Chondrocyte (in vitro differentiated cells): ENCODE measurements around the gene ADI1. TPM values are rescaled to one million over a fixed set of nuclear protein-coding genes. Genes with fewer than 3 reads are reported as not detected.

Source experiments
- DNase-seq: peaks from one replicate; pipeline ENCODE4 v3.0.0; 2021; ENCODE audit warnings: mixed read lengths, low spot score
- H3K27ac Mint-ChIP-seq: one replicate; pipeline ENCODE4 v1.8.0; 2021; ENCODE audit warnings: mild to moderate bottlenecking, moderate library complexity, mixed read lengths; ENCODE audit not compliant: unreplicated experiment
- H3K27me3 Mint-ChIP-seq: 2 replicates; pipeline ENCODE4 v1.8.0; 2021; ENCODE audit warnings: low read depth, mixed read lengths
- H3K36me3 Mint-ChIP-seq: 2 replicates; pipeline ENCODE4 v1.8.0; 2021; ENCODE audit warnings: low read depth, mixed read lengths
- H3K4me1 Mint-ChIP-seq: 2 replicates; pipeline ENCODE4 v1.8.0; 2021; ENCODE audit warnings: low read depth, mild to moderate bottlenecking, mixed read lengths
- H3K4me3 Mint-ChIP-seq: one replicate; pipeline ENCODE4 v1.8.0; 2021; ENCODE audit warnings: mild to moderate bottlenecking, moderate library complexity, mixed read lengths; ENCODE audit not compliant: unreplicated experiment
- H3K9me3 Mint-ChIP-seq: 2 replicates; pipeline ENCODE4 v1.8.0; 2021; ENCODE audit warnings: low read depth, mixed read lengths
- CTCF ChIP-seq: fragments of 200-600 bp; sonication (generic); IDR thresholded peaks from 2 replicates; pipeline ENCODE4 v1.5.0; 2021; ENCODE audit warnings: antibody characterized with exemption, mild to moderate bottlenecking, moderate library complexity
- long read RNA-seq: library from polyadenylated mRNA; stranded (forward); transcript quantifications from one replicate; pipeline ENCODE4 v2.0.0, GENCODE V29; 2021
- total RNA-seq: library from RNA; stranded (reverse); gene quantifications from 3 replicates; pipeline ENCODE4 v1.2.1, GENCODE V29; 2021

ADI1 gene
- 38.0 to 51.2 TPM (median 41.8 TPM) in 3 replicates for total RNA-seq
- long read RNA-seq, transcript ADI1-201 (4 exons, 2,391 nt): major isoform, 78 of 84 reads
- long read RNA-seq, partial matches to known transcripts: 2 of 84 reads
- long read RNA-seq, other reads (novel, unspliced or antisense): 4 of 84 reads

GRCh38 chr2:3519255-3520205 lies at the start of gene ADI1:
Gene ADI1 (minus strand): TSS chr2:3519531. CDS start chr2:3519487, 44 bp downstream.
- H3K27me3 Mint-ChIP-seq: no peaks in the 10 kb centered on the region
- H3K36me3 Mint-ChIP-seq: peaks cover 7% of the 10 kb centered on the region
- H3K27ac Mint-ChIP-seq: peak within 1 kb of the TSS; percentile 90
- H3K4me3 Mint-ChIP-seq: peak within 1 kb of the TSS; percentile 87
- peak; percentile 96 for DNase-seq
- peaks cover 8% of the 10 kb centered on the region for H3K9me3 Mint-ChIP-seq
- TF ChIP-seq CTCF: no peak
- peaks cover 50% of the 10 kb centered on the region for H3K4me1 Mint-ChIP-seq

- H3K4me1 Mint-ChIP-seq: no peaks in the 10 kb centered on the region
Observed at GRCh38 chr2:3566806-3567205, 47.5 kb upstream of the ADI1 start.

GRCh38 chr2:3565117-3565516 lies 45.8 kb upstream of the ADI1 start:
- Mint-ChIP-seq H3K27me3 (no peaks in the 10 kb centered on the region), H3K9me3 (no peaks in the 10 kb centered on the region), H3K36me3 (no peaks in the 10 kb centered on the region), H3K4me3 (no peak overlapping the region), H3K27ac (no peak overlapping the region), H3K4me1 (no peaks in the 10 kb centered on the region)
- no peak for TF ChIP-seq CTCF
- no peak for DNase-seq

More at GRCh38 chr2:3566806-3567205, 47.5 kb upstream of the ADI1 start:
- no peaks in the 10 kb centered on the region for H3K36me3 Mint-ChIP-seq
- no peaks in the 10 kb centered on the region for H3K9me3 Mint-ChIP-seq
- no peak for TF ChIP-seq CTCF
- H3K27ac Mint-ChIP-seq: no peak overlapping the region
- no peak for DNase-seq
- H3K27me3 Mint-ChIP-seq: no peaks in the 10 kb centered on the region
- no peak overlapping the region for H3K4me3 Mint-ChIP-seq

- DNase-seq: no peak
- Mint-ChIP-seq H3K27ac (no peak overlapping the region), H3K36me3 (no peaks in the 10 kb centered on the region), H3K4me1 (peaks cover 9% of the 10 kb centered on the region), H3K9me3 (no peaks in the 10 kb centered on the region), H3K4me3 (no peak overlapping the region), H3K27me3 (no peaks in the 10 kb centered on the region)
- TF ChIP-seq CTCF: no peak
Observed at GRCh38 chr2:3563521-3563976, 44.2 kb upstream of the ADI1 start.

GRCh38 chr2:3558205-3559014 lies 39.1 kb upstream of the ADI1 start, which contains the start of gene RNASEH1:
Gene RNASEH1 (minus strand): TSS chr2:3558333. CDS start chr2:3558260, 73 bp downstream.
- Mint-ChIP-seq H3K4me3 (peak within 1 kb of the TSS; percentile 83), H3K27me3 (no peaks in the 10 kb centered on the region), H3K36me3 (peaks cover 9% of the 10 kb centered on the region), H3K4me1 (peaks cover 21% of the 10 kb centered on the region), H3K27ac (peak within 1 kb of the TSS; percentile 97), H3K9me3 (no peaks in the 10 kb centered on the region)
- TF ChIP-seq CTCF: no peak
- DNase-seq: peak; percentile 100
